RCC 7860 (cell line): ENCODE measurements around the gene TNFAIP2.

Experiments
- DNase-seq: peaks from one replicate; pipeline ENCODE4 v3.0.0-alpha.2; 2015; ENCODE audit warnings: low spot score
- FAIRE-seq: peaks from 2 replicates; lab custom pipeline; 2012; peaks lifted over from hg19 to GRCh38; lab: Jason Lieb, UNC

TNFAIP2 gene

GRCh38 chr14:103122947-103123633, at the start of gene TNFAIP2:
TNFAIP2 (plus strand) TSS chr14:103123461; CDS start chr14:103126458, 2,997 bp downstream.
- no peak for FAIRE-seq
- peak; percentile 25 for DNase-seq

- DNase-seq (peak; percentile 5), FAIRE-seq (no peak)
These were observed 49.2 kb upstream of the TNFAIP2 start for GRCh38 chr14:103073876-103074728.

- DNase-seq (peak; percentile 76), FAIRE-seq (no peak)
These were observed 48.4 kb upstream of the TNFAIP2 start for GRCh38 chr14:103074729-103075367.

GRCh38 chr14:103078420-103078749, 44.9 kb upstream of the TNFAIP2 start:
- DNase-seq (peak; percentile 32), FAIRE-seq (no peak)

- DNase-seq (no peak), FAIRE-seq (no peak)
These were observed 44.2 kb upstream of the TNFAIP2 start for GRCh38 chr14:103078860-103079587.

- FAIRE-seq (no peak), DNase-seq (no peak)
These were observed 41.3 kb upstream of the TNFAIP2 start for GRCh38 chr14:103081951-103082350.

GRCh38 chr14:103084021-103084919, 39.0 kb upstream of the TNFAIP2 start, which contains the start of gene LBHD2:
LBHD2 (plus strand) TSS chr14:103084210; CDS start chr14:103086013, 1,803 bp downstream.
- no peak for FAIRE-seq
- DNase-seq = no peak

- FAIRE-seq (no peak), DNase-seq (no peak)
These were observed 37.9 kb upstream of the TNFAIP2 start for GRCh38 chr14:103085106-103086091.

- DNase-seq = no peak
- no peak for FAIRE-seq
These were observed 36.4 kb upstream of the TNFAIP2 start for GRCh38 chr14:103086771-103087342.

GRCh38 chr14:103087343-103087835, 35.9 kb upstream of the TNFAIP2 start:
- FAIRE-seq = no peak

GRCh38 chr14:103088921-103089320, 34.3 kb upstream of the TNFAIP2 start:
- DNase-seq (no peak), FAIRE-seq (no peak)

More at GRCh38 chr14:103087343-103087835, 35.9 kb upstream of the TNFAIP2 start:
- DNase-seq = no peak

GRCh38 chr14:103089386-103090335, 33.6 kb upstream of the TNFAIP2 start:
- DNase-seq (no peak), FAIRE-seq (no peak)

GRCh38 chr14:103090481-103091020, 32.7 kb upstream of the TNFAIP2 start:
- FAIRE-seq (no peak), DNase-seq (no peak)

GRCh38 chr14:103091041-103091882, 32.0 kb upstream of the TNFAIP2 start:
- FAIRE-seq (no peak), DNase-seq (no peak)

GRCh38 chr14:103091883-103092222, 31.4 kb upstream of the TNFAIP2 start:
- DNase-seq (no peak), FAIRE-seq (no peak)

GRCh38 chr14:103093856-103094405, 29.3 kb upstream of the TNFAIP2 start:
- no peak for FAIRE-seq
- DNase-seq = no peak
